ENCODE data around the gene TBX2. TPM values are rescaled to one million over a fixed set of nuclear protein-coding genes. Genes with fewer than 3 reads are reported as not detected.

Gene TBX2
- total RNA-seq, 1 donor from 2014 or later = 122 TPM

DNA sequence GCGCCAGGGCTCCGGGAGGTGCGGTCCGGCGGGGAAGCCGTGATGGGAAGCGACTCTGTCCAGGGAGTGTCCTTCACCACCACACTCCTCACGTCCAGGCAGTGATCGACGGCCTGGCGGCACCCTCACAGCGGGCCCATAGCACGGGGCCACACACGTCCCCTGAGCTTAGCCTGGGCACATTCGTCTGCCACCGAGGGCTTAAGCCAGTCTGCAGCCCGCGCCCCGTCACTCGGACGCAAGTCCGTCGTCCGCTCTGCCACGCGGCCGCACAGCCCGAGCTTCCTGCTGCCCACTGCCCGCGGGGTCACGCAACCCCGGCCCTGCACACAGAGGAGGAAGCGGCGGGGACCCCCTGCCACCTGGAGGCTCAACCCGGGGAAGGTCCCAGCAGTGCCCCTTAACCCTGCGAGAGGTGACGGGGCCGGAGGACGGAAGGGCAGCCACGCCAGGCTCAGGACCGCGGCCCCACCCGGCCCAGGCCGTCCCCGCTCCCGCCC, 3.0 kb upstream of the TBX2 start:
- Histone ChIP-seq H3K4me3 (peak overlapping the region; percentile 65), H3K9me3 (no peaks in the 10 kb centered on the region), H3K27ac (peak overlapping the region; percentile 91), H3K4me1 (peaks cover 16% of the 10 kb centered on the region), H3K27me3 (peaks cover 52% of the 10 kb centered on the region), H3K36me3 (no peaks in the 10 kb centered on the region)
- peak; percentile 67 for DNase-seq
- ATAC-seq = peak; percentile 2
- TF ChIP-seq, protein P1, sequence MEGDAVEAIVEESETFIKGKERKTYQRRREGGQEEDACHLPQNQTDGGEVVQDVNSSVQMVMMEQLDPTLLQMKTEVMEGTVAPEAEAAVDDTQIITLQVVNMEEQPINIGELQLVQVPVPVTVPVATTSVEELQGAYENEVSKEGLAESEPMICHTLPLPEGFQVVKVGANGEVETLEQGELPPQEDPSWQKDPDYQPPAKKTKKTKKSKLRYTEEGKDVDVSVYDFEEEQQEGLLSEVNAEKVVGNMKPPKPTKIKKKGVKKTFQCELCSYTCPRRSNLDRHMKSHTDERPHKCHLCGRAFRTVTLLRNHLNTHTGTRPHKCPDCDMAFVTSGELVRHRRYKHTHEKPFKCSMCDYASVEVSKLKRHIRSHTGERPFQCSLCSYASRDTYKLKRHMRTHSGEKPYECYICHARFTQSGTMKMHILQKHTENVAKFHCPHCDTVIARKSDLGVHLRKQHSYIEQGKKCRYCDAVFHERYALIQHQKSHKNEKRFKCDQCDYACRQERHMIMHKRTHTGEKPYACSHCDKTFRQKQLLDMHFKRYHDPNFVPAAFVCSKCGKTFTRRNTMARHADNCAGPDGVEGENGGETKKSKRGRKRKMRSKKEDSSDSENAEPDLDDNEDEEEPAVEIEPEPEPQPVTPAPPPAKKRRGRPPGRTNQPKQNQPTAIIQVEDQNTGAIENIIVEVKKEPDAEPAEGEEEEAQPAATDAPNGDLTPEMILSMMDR (IDR thresholded peaks at IDR 0.05) = no peak
- intact Hi-C loops (cut with DNase I) = loop anchor here (10.0 kb wide), 1 partner anchor 392 kb away; no protein-coding TSS in a partner anchor

- peaks cover 58% of the 10 kb centered on the region for H3K27me3 ChIP-seq
- intact Hi-C loops (cut with DNase I) = loop anchor here (10.0 kb wide), 1 partner anchor 392 kb away; no protein-coding TSS in a partner anchor
- peak; percentile 68 for DNase-seq
- ATAC-seq = peak; percentile 4
- H3K36me3 ChIP-seq = no peaks in the 10 kb centered on the region
- peak overlapping the region; percentile 65 for H3K4me3 ChIP-seq
- H3K27ac ChIP-seq = peak overlapping the region; percentile 91
- H3K9me3 ChIP-seq = no peaks in the 10 kb centered on the region
- peaks cover 16% of the 10 kb centered on the region for H3K4me1 ChIP-seq
- TF ChIP-seq, protein P1 (IDR thresholded peaks at IDR 0.05) = no peak
Measured at GRCh38 chr17:61397086-61397842, 2.4 kb upstream of the TBX2 start.

GRCh38 chr17:61398721-61399130, 917 bp upstream of the TBX2 start:
- TF ChIP-seq, protein P1 (IDR thresholded peaks at IDR 0.05) = no peak
- DNase-seq (no peak), ATAC-seq (no peak)
- Histone ChIP-seq H3K27ac (peak overlapping the region; percentile 91), H3K4me1 (peaks cover 16% of the 10 kb centered on the region), H3K27me3 (peaks cover 73% of the 10 kb centered on the region), H3K4me3 (peak overlapping the region; percentile 65), H3K9me3 (no peaks in the 10 kb centered on the region), H3K36me3 (peaks cover 7% of the 10 kb centered on the region)
- intact Hi-C loops (cut with DNase I) = loop anchor here (10.0 kb wide), 1 partner anchor 394 kb away; no protein-coding TSS in a partner anchor

DNA sequence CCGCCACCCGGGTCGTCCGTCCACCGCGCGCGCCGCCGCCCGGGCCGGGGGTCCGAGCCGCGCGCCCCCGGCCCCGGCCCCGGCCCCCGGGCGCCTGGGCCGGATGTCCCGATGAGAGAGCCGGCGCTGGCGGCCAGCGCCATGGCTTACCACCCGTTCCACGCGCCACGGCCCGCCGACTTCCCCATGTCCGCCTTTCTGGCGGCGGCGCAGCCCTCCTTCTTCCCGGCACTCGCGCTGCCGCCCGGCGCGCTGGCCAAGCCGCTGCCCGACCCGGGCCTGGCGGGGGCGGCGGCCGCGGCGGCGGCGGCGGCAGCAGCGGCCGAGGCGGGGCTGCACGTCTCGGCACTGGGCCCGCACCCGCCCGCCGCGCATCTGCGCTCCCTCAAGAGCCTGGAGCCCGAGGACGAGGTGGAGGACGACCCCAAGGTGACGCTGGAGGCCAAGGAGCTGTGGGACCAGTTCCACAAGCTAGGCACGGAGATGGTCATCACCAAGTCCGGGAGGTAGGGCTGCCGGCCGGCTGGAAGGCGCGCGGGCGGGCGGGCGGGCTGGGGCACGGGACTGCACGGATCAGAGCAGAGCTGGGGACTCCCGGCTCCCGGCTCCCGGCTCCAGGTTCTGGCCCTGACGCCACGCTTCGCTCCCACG, 548 bp downstream of the TBX2 start:
- ATAC-seq (no peak), DNase-seq (peak; percentile 70)
- TF ChIP-seq, protein P1 (IDR thresholded peaks at IDR 0.05) = no peak
- Histone ChIP-seq H3K27me3 (peaks cover 87% of the 10 kb centered on the region), H3K4me3 (peak overlapping the region; percentile 65), H3K4me1 (peaks cover 28% of the 10 kb centered on the region), H3K27ac (peak overlapping the region; percentile 91), H3K9me3 (no peaks in the 10 kb centered on the region), H3K36me3 (peaks cover 22% of the 10 kb centered on the region)
- intact Hi-C loops (cut with DNase I) = no loop called here

- Histone ChIP-seq H3K36me3 (peaks cover 22% of the 10 kb centered on the region), H3K9me3 (no peaks in the 10 kb centered on the region), H3K4me1 (peaks cover 28% of the 10 kb centered on the region), H3K4me3 (peak overlapping the region; percentile 65), H3K27me3 (peaks cover 93% of the 10 kb centered on the region), H3K27ac (peak overlapping the region; percentile 91)
- TF ChIP-seq, protein P1 (IDR thresholded peaks at IDR 0.05) = no peak
- DNase-seq (peak; percentile 62), ATAC-seq (no peak)
- intact Hi-C loops (cut with DNase I) = no loop called here
Measured at GRCh38 chr17:61400717-61401388, 1.2 kb downstream of the TBX2 start.
